ENCODE data around the gene KANSL3. TPM values are rescaled to one million over a fixed set of nuclear protein-coding genes. Genes with fewer than 3 reads are reported as not detected.

Gene KANSL3
- total and polyA plus RNA-seq, 7 donors: 12.0 to 55.0 (median 35.4) TPM

- Histone ChIP-seq H3K27ac (no peak overlapping the region), H3K4me3 (no peak overlapping the region), H3K4me1 (no peaks in the 10 kb centered on the region), H3K9me3 (no peaks in the 10 kb centered on the region), H3K27me3 (no peaks in the 10 kb centered on the region), H3K36me3 (peaks cover 52 to 100% (median 71%) of the 10 kb centered on the region in 4 donors)
- TF ChIP-seq EP300 (IDR thresholded peaks at IDR 0.05) (no peak), POLR2AphosphoS5 (IDR thresholded peaks at IDR 0.05) (no peak), POLR2A (IDR thresholded peaks at IDR 0.05) (no peak), CTCF (IDR thresholded peaks at IDR 0.05) (no peak)
- no peak for DNase-seq
- 89 to 93% methylated on average over 2 of the region's 2 CpGs for WGBS, 2 donors
- intact Hi-C loops (cut with DNase I): no loop called here
These were observed 35.7 kb downstream of the KANSL3 start for GRCh38 chr2:96602330-96602823.

GRCh38 chr2:96601382-96602292 lies 36.5 kb downstream of the KANSL3 start:
- 85 to 93% methylated on average over 8 of the region's 8 CpGs for WGBS, 2 donors
- Histone ChIP-seq H3K27me3 (no peaks in the 10 kb centered on the region), H3K27ac (no peak overlapping the region), H3K9me3 (no peaks in the 10 kb centered on the region), H3K36me3 (peaks cover 46 to 100% (median 68%) of the 10 kb centered on the region in 4 donors), H3K4me3 (no peak overlapping the region), H3K4me1 (no peaks in the 10 kb centered on the region)
- intact Hi-C loops (cut with DNase I): no loop called here
- TF ChIP-seq POLR2A (IDR thresholded peaks at IDR 0.05) (no peak), EP300 (IDR thresholded peaks at IDR 0.05) (no peak), CTCF (IDR thresholded peaks at IDR 0.05) (no peak), POLR2AphosphoS5 (IDR thresholded peaks at IDR 0.05) (no peak)
- no peak for DNase-seq

GRCh38 chr2:96599941-96600340 lies 38.2 kb downstream of the KANSL3 start:
- H3K36me3 ChIP-seq: peaks cover 34 to 100% (median 66%) of the 10 kb centered on the region in 4 donors
- H3K27ac ChIP-seq: no peak overlapping the region
- intact Hi-C loops (cut with DNase I): no loop called here
- WGBS, 2 donors: 90 to 93% methylated on average over 2 of the region's 2 CpGs
- no peaks in the 10 kb centered on the region for H3K27me3 ChIP-seq
- TF ChIP-seq POLR2A (IDR thresholded peaks at IDR 0.05) (no peak), POLR2AphosphoS5 (IDR thresholded peaks at IDR 0.05) (no peak), CTCF (IDR thresholded peaks at IDR 0.05) (no peak), EP300 (IDR thresholded peaks at IDR 0.05) (no peak)
- H3K4me3 ChIP-seq: no peak overlapping the region
- no peaks in the 10 kb centered on the region for H3K4me1 ChIP-seq
- no peaks in the 10 kb centered on the region for H3K9me3 ChIP-seq
- no peak for DNase-seq

- no peak for DNase-seq
- TF ChIP-seq CTCF (IDR thresholded peaks at IDR 0.05) (no peak), POLR2A (IDR thresholded peaks at IDR 0.05) (no peak), POLR2AphosphoS5 (IDR thresholded peaks at IDR 0.05) (no peak), EP300 (IDR thresholded peaks at IDR 0.05) (no peak)
- no peak overlapping the region for H3K27ac ChIP-seq
- no peaks in the 10 kb centered on the region for H3K9me3 ChIP-seq
- no peak overlapping the region for H3K4me3 ChIP-seq
- no peaks in the 10 kb centered on the region for H3K4me1 ChIP-seq
- peaks cover 26 to 100% (median 57%) of the 10 kb centered on the region in 4 donors for H3K36me3 ChIP-seq
- no peaks in the 10 kb centered on the region for H3K27me3 ChIP-seq
- intact Hi-C loops (cut with DNase I): no loop called here
These were observed 41.5 kb downstream of the KANSL3 start for GRCh38 chr2:96596596-96596995.
